Upper lobe of right lung (tissue), 1 donor: ENCODE data around the gene DNAH3. TPM values are rescaled to one million over a fixed set of nuclear protein-coding genes. Genes with fewer than 3 reads are reported as not detected.
"Not testable (repeated sequence)": the region's sequence is repeated elsewhere in the genome, so short reads cannot be mapped to it uniquely, and the experiment has no call there.

ENCODE experiments used
- ATAC-seq: fragments of 200-7000 bp; cut with Tn5 transposase; one replicate; pipeline ENCODE4 v1.9.1; 2020; ENCODE audit warnings: mild to moderate bottlenecking, moderate library complexity
- DNase-seq: peaks from one replicate; pipeline ENCODE4 v3.0.0-alpha.2; 2020
- H3K27ac ChIP-seq: fragments of 200-600 bp; one replicate; pipeline ENCODE4 v1.8.0; 2022
- H3K27me3 ChIP-seq: fragments of 200-600 bp; one replicate; pipeline ENCODE4 v1.8.0; 2022; ENCODE audit warnings: mild to moderate bottlenecking
- H3K36me3 ChIP-seq: fragments of 200-600 bp; one replicate; pipeline ENCODE4 v1.8.0; 2022
- H3K4me1 ChIP-seq: fragments of 200-600 bp; one replicate; pipeline ENCODE4 v1.8.0; 2022
- H3K4me3 ChIP-seq: fragments of 200-600 bp; one replicate; pipeline ENCODE4 v1.8.0; 2022; ENCODE audit warnings: mild to moderate bottlenecking
- H3K9me3 ChIP-seq: fragments of 200-600 bp; one replicate; pipeline ENCODE4 v1.8.0; 2022
- CTCF ChIP-seq: fragments of 200-600 bp; IDR thresholded peaks from one replicate; pipeline ENCODE4 v1.8.0; 2022; ENCODE audit warnings: antibody characterized with exemption
- intact Hi-C: fragments of 100-400 bp; cut with DNase I; formaldehyde crosslinking; loops from one replicate; pipeline ENCODE4 v1.11.0; 2022
- total RNA-seq: library from RNA; stranded (reverse); fragmentation: NEBNext Ultra II Directional; extraction: Animal tissue kit (Norgen Biotek cat#: 25700); gene quantifications from one replicate; pipeline ENCODE4 v1.2.1, GENCODE V29; 2021
- donor health status: DM: no; HTN: yes; CAD: no; lungs with severe emphysema.

The DNAH3 gene
- total RNA-seq, 1 donor from 2014 or later: 0.06 TPM

- intact Hi-C loops: no loop called here
- ATAC-seq (no peak), DNase-seq (no peak)
- Histone ChIP-seq H3K36me3 (peaks cover 71% of the 10 kb centered on the region), H3K27me3 (no peaks in the 10 kb centered on the region), H3K4me1 (no peaks in the 10 kb centered on the region), H3K27ac (no peak overlapping the region), H3K9me3 (no peaks in the 10 kb centered on the region), H3K4me3 (no peak overlapping the region)
- TF ChIP-seq CTCF: no peak
These were observed 22.0 kb upstream of the DNAH3 start for GRCh38 chr16:21172650-21173049.

GRCh38 chr16:21170116-21170515 lies 19.5 kb upstream of the DNAH3 start:
- H3K27ac ChIP-seq, ATAC-seq, DNase-seq, intact Hi-C loops, H3K4me3 ChIP-seq, H3K27me3 ChIP-seq, H3K9me3 ChIP-seq, H3K4me1 ChIP-seq: not testable (repeated sequence)
- H3K36me3 ChIP-seq: peaks cover 62% of the 10 kb centered on the region

GRCh38 chr16:21169249-21169981 lies 18.8 kb upstream of the DNAH3 start:
- Histone ChIP-seq H3K27me3 (no peaks in the 10 kb centered on the region), H3K4me1 (no peaks in the 10 kb centered on the region), H3K36me3 (peaks cover 61% of the 10 kb centered on the region), H3K9me3 (no peaks in the 10 kb centered on the region), H3K27ac (no peak overlapping the region), H3K4me3 (no peak overlapping the region)
- DNase-seq: no peak
- peak; percentile 23 for ATAC-seq
- intact Hi-C loops: no loop called here
- TF ChIP-seq CTCF: no peak

- Histone ChIP-seq H3K9me3 (no peaks in the 10 kb centered on the region), H3K27ac (no peak overlapping the region), H3K4me3 (no peak overlapping the region), H3K27me3 (no peaks in the 10 kb centered on the region), H3K36me3 (peaks cover 65% of the 10 kb centered on the region), H3K4me1 (peaks cover 4% of the 10 kb centered on the region)
- intact Hi-C loops: no loop called here
- TF ChIP-seq CTCF: no peak
- DNase-seq (no peak), ATAC-seq (no peak)
These were observed 17.4 kb upstream of the DNAH3 start for GRCh38 chr16:21167929-21168602.

- no peaks in the 10 kb centered on the region for H3K9me3 ChIP-seq
- no peaks in the 10 kb centered on the region for H3K27me3 ChIP-seq
- peaks cover 63% of the 10 kb centered on the region for H3K36me3 ChIP-seq
- peaks cover 11% of the 10 kb centered on the region for H3K4me1 ChIP-seq
- no peak for TF ChIP-seq CTCF
- no peak for ATAC-seq
- no peak overlapping the region for H3K4me3 ChIP-seq
- intact Hi-C loops: no loop called here
- DNase-seq: no peak
- no peak overlapping the region for H3K27ac ChIP-seq
These were observed 16.7 kb upstream of the DNAH3 start for GRCh38 chr16:21167360-21167759.

GRCh38 chr16:21166561-21166961 lies 15.9 kb upstream of the DNAH3 start:
- no peak for ATAC-seq
- peaks cover 13% of the 10 kb centered on the region for H3K4me1 ChIP-seq
- intact Hi-C loops: no loop called here
- TF ChIP-seq CTCF: no peak
- H3K36me3 ChIP-seq: peaks cover 55% of the 10 kb centered on the region
- H3K27ac ChIP-seq: no peak overlapping the region
- H3K4me3 ChIP-seq: no peak overlapping the region
- H3K27me3 ChIP-seq: no peaks in the 10 kb centered on the region
- H3K9me3 ChIP-seq: no peaks in the 10 kb centered on the region
- DNase-seq: no peak
